ENCODE data around the gene CALB2.

Gene CALB2

DNA sequence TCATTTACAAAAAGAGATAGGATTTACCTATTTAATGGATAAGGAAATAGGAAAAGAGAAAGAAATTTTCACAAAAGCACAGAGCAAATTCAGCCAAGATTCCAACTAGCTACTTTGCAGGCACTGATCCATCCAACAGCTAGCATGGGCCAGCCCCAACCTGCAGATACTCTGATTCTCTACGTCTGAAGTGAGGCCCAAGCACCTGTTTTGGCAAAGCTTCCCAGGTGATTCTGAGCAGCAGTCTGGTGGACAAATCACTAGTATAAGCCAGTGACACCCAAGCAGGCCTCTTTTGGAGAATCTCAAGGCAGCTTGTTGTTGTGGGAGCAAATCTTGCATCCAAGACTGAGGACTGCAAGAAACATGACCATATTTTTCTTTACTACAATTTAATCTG is 20.9 kb upstream of the CALB2 start:
- TF ChIP-seq, protein P1, sequence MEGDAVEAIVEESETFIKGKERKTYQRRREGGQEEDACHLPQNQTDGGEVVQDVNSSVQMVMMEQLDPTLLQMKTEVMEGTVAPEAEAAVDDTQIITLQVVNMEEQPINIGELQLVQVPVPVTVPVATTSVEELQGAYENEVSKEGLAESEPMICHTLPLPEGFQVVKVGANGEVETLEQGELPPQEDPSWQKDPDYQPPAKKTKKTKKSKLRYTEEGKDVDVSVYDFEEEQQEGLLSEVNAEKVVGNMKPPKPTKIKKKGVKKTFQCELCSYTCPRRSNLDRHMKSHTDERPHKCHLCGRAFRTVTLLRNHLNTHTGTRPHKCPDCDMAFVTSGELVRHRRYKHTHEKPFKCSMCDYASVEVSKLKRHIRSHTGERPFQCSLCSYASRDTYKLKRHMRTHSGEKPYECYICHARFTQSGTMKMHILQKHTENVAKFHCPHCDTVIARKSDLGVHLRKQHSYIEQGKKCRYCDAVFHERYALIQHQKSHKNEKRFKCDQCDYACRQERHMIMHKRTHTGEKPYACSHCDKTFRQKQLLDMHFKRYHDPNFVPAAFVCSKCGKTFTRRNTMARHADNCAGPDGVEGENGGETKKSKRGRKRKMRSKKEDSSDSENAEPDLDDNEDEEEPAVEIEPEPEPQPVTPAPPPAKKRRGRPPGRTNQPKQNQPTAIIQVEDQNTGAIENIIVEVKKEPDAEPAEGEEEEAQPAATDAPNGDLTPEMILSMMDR (IDR thresholded peaks at IDR 0.05; ENCODE audit: low read depth, low read length), result no peak

DNA sequence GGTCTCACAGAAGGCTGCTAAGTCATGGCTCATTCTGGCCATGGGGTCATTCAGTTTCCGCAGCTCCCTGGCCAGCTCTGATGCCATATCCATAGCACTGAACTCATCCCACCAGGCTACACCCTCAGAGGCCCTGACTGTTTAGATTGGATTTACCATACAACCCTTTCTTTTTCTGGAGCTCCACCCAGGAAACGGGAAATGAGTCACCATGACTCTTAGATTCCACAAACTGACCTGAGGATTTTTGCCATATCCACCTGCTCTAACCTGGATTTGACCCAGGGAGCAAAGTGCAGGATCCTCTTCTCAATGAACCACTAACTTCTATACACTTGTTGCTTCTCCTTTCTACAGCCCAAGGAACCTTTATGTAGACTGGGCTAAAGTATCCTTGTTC is 20.3 kb upstream of the CALB2 start:
- H3K4me3 ChIP-seq (ENCODE audit: low read depth, low read length), result no peak overlapping the region
- TF ChIP-seq, protein P1 (IDR thresholded peaks at IDR 0.05; ENCODE audit: low read depth, low read length), result no peak

More for the DNA sequence above, 20.9 kb upstream of the CALB2 start:
- H3K4me3 ChIP-seq (ENCODE audit: low read depth, low read length), result no peak overlapping the region

DNA sequence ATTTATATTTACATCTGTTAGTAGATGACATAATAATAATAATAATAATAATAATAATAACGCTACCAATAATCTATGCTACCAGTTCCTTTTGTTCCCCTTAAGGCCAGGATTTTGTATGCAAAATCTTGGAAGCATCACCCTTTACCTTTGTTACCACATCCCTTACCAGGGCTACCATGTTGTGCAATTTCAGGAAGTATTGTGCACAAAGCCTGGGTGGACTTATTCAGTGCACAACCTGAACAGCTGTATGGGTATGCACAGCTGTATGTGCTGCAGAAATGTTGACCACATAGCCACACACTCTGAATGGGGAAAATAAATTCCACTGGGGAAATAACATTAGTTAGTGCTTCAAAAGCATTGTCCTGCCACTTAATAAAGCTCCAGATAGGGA is 19.9 kb upstream of the CALB2 start:
- TF ChIP-seq, protein P1 (IDR thresholded peaks at IDR 0.05; ENCODE audit: low read depth, low read length), result no peak
- no peak overlapping the region for H3K4me3 ChIP-seq (ENCODE audit: low read depth, low read length)

DNA sequence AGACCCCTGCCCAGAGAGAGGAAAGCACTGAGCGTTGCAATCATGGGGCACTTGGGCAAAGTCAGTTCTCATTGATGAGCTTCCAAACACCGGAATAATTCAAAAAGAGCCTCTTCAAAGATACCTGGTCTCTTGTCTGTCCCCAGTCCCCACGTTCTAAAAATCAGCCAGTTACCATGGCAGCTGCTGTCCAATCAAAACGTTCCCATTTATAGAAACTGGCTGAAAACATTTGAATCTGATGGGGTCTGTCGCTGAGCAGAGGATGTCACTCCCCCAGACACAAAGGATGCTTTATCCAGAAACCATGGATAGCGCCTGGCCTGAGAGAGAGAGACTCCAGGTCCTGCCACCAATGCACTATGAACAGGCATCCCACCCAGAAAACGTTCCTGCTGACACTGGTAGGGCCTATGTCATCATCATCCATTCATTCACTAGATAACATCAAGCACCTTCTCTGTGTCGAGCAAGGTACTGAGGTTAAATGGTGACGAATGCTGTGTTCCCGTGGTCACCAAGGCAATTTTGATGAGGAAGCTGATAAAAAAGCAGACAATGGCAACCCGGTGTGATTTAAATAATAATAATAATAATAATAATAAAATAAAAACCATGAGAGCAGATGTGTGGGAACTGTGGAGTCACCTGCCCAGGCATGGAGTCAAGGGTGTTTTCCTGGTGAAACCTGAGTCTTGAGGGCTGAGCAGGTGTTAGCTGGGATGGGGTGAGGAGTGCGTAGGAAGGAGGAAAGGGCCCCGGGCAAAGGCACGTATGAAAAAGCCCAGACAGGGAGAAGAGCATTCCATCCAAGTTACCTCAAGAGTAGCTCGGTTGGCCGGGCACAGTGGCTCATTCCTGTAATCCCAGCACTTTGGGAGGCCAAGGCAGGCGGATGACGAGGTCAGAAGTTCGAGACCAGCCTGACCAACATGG is 19.0 kb upstream of the CALB2 start:
- no peak overlapping the region for H3K4me3 ChIP-seq (ENCODE audit: low read depth, low read length)
- TF ChIP-seq, protein P1 (IDR thresholded peaks at IDR 0.05; ENCODE audit: low read depth, low read length), result no peak

DNA sequence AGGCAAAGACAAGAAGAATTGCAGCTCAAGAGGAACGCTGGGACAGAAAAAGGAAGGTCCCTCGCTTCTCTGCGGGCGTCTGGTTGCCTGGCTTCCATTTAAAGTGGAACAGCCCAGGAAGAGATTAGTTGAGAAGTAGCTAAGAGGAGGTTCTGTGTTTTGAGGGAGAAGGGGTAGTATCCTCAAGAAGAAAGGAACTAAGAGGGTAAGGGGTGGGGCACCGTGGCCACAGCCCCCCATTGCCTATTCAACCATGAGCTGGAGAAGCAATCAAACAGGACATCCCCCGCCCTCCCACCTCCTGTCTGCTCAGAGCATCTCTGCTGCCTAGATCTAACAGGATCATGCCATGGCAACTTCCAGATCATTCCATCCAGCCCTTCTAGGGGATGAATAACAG is 18.1 kb upstream of the CALB2 start:
- H3K4me3 ChIP-seq (ENCODE audit: low read depth, low read length), result no peak overlapping the region
- TF ChIP-seq, protein P1 (IDR thresholded peaks at IDR 0.05; ENCODE audit: low read depth, low read length), result no peak

DNA sequence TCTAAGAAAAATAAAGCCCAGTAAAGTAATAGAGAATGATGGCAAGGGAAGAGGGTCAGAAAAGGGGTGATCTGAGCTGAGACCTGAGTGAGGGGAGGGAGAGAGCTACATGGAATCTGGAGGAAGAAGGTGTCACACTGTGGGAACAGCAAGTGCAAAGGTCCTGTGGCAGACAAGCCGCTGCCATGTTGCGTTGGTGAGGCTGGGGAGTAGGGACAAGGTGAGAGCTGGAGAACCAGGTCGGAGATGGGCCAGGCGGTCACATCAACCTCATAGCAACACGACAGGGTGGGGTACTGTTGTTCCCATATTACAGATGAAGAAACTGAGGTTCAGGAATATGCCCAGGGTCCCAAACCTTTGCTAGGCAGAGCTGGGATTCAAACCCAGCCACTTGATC is 16.6 kb upstream of the CALB2 start:
- TF ChIP-seq, protein P1 (IDR thresholded peaks at IDR 0.05; ENCODE audit: low read depth, low read length), result no peak
- no peak overlapping the region for H3K4me3 ChIP-seq (ENCODE audit: low read depth, low read length)

DNA sequence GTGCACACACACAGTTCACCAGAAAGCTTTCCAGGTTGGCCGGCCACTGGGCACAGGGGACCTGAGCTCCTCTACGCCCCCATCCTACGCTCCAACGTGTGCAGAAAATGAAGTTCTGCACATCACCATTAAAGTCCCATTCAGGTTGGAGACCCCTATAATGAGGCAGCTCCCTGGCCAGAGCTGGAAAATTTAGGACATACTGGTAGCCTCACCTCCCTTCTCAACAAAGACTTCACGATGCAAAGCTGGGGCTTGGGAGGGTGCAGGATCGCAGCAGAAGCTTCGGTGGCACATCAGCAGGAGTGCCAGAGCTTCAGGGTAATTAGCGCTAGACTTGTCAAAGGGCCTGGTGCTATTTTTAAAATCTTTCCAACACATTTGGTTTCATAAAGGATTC is 15.4 kb upstream of the CALB2 start:
- TF ChIP-seq, protein P1 (IDR thresholded peaks at IDR 0.05; ENCODE audit: low read depth, low read length), result no peak
- no peak overlapping the region for H3K4me3 ChIP-seq (ENCODE audit: low read depth, low read length)
